ENCODE results near the gene METTL15.
"Not testable (repeated sequence)": the region's sequence is repeated elsewhere in the genome, so short reads cannot be mapped to it uniquely, and the experiment has no call there.

Gene METTL15

GRCh38 chr11:28209906-28210305, 101.7 kb downstream of the METTL15 start:
- no peak for DNase-seq (ENCODE audit: low spot score)

GRCh38 chr11:28222063-28222462, 113.9 kb downstream of the METTL15 start:
- not testable (repeated sequence) for DNase-seq (ENCODE audit: low spot score)

DNA sequence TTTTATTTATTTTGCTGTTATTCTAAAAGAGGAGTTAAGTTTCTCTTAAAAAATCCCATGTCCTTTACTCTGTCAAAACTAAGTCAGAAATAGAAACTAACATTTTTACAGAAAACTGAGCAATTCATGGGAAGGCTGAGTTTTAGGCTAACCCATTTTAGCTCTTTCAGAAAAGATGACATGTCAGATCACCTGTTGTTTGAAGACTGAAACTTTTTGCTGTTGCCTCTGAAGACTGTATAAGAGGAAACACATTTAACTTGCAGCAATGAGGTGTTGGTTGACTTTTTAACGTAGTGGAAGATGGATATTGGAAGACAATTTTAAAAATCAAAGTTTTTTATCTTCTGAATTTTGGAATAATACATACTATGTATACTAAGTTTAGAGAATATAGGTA, 115.4 kb downstream of the METTL15 start:
- DNase-seq (ENCODE audit: low spot score), result no peak

DNA sequence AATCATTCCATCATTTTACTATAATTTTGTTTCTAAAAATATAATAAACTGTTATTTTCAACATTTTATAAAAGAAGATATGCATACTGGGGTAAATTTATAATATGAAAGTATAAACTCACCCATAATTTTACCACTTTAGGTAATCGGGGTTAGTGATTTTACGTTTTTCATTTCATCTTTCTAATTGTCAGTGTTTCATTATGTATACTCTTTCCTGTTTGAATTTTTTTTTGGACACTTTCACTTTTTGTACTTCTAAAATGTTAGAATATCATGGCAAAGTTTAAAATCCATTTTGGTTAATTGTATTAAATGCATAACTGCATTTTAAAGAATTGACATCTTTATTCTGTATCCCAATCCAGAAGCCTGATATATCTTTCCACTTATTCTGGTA, 115.8 kb downstream of the METTL15 start:
- DNase-seq (ENCODE audit: low spot score), result no peak

GRCh38 chr11:28227460-28227859, 119.3 kb downstream of the METTL15 start:
- no peak for DNase-seq (ENCODE audit: low spot score)

DNA sequence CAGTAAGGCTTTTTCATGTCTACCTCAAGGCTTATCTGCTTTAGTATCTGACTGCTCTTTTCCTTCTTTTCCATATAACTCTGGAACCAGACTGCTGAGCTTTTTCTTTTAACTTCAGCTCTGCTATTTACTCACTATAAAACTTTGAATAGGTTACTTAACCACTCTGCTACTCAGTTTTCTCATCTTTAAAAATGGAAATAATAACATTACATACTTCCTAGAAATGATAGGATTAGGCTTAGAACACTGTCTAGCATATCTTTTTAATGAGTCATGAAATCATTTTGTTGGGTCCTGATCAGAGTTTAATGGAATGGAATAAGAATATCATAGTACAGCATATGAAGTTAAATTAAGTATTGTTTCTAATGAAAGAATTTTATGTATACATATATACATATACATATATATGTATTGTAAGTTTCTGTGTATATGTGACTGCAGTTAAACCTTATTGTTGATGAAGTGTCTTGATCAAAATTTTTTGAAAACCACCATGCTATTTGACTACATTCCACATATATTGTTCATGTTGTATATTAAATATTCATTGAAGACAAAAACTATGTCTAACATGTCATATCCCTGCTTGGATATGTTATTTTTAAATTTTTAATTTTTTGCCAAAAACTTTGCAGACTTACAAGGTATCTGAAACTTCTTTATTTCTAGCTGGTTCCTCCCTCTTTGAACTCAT, 120.2 kb downstream of the METTL15 start:
- DNase-seq (ENCODE audit: low spot score), result no peak

DNA sequence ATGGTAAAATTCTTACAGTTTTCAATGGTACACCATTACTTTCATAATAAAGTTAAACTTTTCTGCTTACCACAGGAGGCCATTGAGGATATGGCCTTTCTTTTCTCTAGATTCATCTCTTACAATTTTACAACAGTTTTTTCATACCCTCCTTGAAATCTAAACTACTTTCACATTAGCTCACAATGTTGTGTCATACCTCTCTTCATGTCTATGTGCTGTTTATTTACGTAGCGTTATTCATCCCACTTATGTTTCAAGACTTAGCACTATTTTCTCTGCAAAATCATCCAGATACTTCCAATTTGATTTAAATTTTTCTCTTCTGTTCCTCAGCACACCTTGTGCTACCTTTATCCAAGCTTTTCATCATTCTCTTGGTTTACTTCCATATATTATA, 123.3 kb downstream of the METTL15 start:
- DNase-seq (ENCODE audit: low spot score), result no peak

- peak; percentile 71 for DNase-seq (ENCODE audit: low spot score)
These were observed 124.5 kb downstream of the METTL15 start for GRCh38 chr11:28232649-28233048.

DNA sequence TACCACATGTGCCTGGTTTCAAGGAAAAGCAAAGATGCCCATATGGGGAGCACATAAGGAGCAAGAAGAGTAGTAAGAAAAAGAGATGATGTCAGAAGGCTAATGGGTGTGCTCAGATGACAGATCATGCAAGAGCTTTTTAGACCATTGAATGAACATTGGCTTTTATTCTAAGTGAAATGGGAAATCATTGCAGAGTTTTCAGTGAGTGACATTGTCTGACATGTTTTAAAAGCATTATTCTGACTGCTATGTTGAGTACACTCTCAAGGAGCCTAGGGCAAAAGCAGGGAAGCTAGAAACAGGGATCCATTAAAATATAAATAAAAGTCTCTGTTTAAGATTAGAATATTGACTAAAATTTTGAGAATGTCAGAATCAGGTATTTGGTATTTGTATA, 133.6 kb downstream of the METTL15 start:
- no peak for DNase-seq (ENCODE audit: low spot score)

- no peak for DNase-seq (ENCODE audit: low spot score)
These were observed 134.4 kb downstream of the METTL15 start for GRCh38 chr11:28242596-28242995.

GRCh38 chr11:28243061-28243460, 134.9 kb downstream of the METTL15 start:
- no peak for DNase-seq (ENCODE audit: low spot score)

- DNase-seq (ENCODE audit: low spot score), result no peak
These were observed 135.4 kb downstream of the METTL15 start for GRCh38 chr11:28243581-28243980.

DNA sequence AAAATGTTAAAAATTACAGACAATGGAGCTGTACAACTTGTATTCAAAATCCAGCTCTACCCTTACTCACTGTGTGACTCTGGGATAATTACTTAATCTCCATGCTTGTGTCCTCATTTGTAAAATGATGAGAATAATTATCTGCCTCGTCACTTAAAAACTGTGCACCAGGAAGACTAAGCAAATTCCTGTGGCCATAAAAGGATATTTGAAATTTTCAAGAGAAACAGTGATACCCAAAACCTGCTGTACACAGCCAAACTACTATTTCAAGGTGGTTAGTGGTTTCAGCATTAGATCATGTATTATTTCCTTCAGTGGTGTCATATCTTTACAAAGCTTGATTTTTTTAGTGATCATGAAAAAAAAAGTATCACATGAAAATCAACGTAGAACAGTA, 136.9 kb downstream of the METTL15 start:
- DNase-seq (ENCODE audit: low spot score), result no peak

- no peak for DNase-seq (ENCODE audit: low spot score)
These were observed 142.0 kb downstream of the METTL15 start for GRCh38 chr11:28250192-28250591.

GRCh38 chr11:28251257-28251656, 143.1 kb downstream of the METTL15 start:
- DNase-seq (ENCODE audit: low spot score), result no peak

DNA sequence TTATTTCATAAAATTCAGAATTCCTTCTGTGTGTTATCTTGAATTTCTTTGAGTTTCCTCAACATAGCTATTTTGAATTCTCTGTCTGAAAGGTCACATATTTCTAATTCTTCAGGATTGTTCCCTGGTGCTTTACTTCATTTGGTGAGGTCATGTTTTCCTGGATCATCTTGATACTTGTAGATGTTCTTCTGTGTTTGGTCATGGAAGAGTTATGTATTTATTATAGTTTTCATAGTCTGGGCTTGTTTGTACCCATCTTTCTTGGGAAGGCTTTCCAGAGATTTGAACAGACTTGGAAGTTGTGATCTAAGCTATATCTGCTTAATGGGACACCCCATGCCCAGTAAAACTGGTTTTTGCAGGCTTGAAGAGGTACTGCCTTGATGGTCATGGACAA, 149.6 kb downstream of the METTL15 start:
- DNase-seq (ENCODE audit: low spot score), result no peak

GRCh38 chr11:28259177-28259843, 151.1 kb downstream of the METTL15 start:
- DNase-seq (ENCODE audit: low spot score), result no peak

DNA sequence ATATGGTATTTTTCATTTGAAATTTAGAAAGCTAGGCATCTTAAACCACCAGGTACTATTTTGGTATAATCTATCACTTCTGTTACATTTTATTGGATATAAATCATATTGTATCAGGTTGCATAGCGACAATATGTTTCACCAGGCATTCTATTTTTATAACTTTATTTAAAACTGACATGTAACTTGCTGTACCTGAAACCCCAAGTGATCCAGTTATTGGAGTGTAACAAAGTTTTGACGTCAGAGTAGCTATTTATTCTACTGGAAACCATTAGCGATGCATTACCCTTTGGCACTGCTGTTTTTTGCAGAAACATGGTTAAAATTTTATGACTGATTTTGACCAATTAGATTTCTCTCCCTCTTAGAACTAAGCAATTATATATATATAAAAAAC, 160.7 kb downstream of the METTL15 start:
- DNase-seq (ENCODE audit: low spot score), result no peak

DNA sequence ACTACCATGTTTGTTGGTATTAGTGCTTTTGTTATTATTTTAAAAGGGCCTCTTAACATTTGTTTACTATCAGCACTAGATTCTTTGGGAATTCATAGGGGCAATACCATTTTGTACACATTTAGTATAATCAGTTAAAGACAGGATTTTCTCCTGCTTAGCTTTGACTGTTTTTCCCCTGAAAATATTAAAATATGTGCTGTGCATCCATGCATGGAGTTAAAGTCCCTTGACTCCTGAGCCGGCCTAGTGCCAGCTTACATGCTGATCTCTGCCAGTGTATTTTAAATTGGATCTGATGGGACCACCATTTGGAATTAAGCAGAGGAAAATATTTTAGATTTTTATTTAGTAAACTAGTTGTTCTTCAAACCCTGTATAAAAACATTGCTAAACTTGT, 161.4 kb downstream of the METTL15 start:
- DNase-seq (ENCODE audit: low spot score), result no peak

GRCh38 chr11:28272247-28272646, 164.1 kb downstream of the METTL15 start:
- not testable (repeated sequence) for DNase-seq (ENCODE audit: low spot score)

DNA sequence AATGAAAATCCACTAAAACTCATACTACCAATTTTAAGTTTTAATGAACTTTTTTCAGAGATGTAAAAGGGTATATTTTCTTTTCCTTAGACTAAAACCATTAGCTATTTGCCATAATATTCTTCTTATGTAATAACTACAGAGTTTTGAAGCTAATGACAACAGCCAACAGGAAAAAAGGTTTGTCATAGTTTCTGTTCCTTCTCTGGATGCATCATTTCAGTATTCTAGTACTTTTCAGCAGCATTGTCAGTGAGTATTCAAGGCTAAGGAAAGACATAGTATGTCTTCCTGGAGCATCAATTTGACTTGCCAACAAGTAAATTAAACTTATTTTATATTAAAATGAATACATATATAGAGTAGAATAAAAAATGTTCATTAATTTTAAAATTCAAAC, 166.0 kb downstream of the METTL15 start:
- DNase-seq (ENCODE audit: low spot score), result no peak

DNA sequence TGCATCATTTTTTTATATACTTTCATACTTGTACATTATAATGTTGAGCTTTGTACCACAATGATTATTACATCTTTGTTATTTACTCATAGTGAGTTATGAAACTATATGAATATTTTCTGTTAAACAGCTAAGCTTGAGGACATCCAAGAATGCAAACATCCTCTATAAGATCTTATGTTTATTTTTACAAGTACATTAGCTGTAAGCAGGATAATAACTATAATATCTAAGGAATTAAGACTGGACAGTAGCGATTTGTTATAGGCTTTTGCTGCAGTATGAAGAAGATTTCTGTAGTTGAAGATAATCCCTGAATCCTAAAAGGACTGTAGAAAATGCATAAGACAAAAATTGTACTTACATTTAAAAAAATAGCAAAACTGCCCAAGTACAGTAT, 176.0 kb downstream of the METTL15 start:
- DNase-seq (ENCODE audit: low spot score), result no peak

GRCh38 chr11:28289444-28289843, 181.3 kb downstream of the METTL15 start:
- no peak for DNase-seq (ENCODE audit: low spot score)

DNA sequence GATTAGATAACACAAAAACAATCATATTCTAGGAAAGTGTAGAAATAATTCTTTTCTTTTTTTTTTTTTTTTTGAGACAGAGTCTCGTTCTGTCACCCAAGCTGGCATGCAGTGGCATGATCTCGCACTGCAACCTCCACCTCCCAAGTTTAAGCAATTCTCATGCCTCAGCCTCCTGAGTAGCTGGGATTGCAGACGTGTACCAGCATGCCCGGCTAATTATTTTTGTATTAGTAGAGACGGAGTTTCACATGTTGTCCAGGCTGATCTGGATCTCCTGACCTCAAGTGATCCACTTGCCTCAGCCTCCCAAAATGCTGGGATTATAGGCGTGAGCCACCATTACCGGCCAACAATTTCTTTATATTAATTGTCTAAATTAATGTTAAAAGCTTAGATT, 182.8 kb downstream of the METTL15 start:
- not testable (repeated sequence) for DNase-seq (ENCODE audit: low spot score)

All from putamen (tissue), 1 donor.